K562 treated with DMSO at 1 percent for 24 hours (cell line): ENCODE measurements around the gene SENP7. TPM values are rescaled to one million over a fixed set of nuclear protein-coding genes. Genes with fewer than 3 reads are reported as not detected.

ENCODE experiments used
- total RNA-seq: library from RNA; unstranded; fragments of 300-600 nt; gene quantifications from 2 replicates; pipeline ENCODE4 v1.2.3, GENCODE V29; 2022; ENCODE audit warnings: low read depth; ENCODE audit not compliant: insufficient read depth

The SENP7 gene
- total RNA-seq, result 3.6 and 6.2 TPM in 2 replicates

GRCh38 chr3:101512646-101513418 is at the start of gene SENP7:
Gene SENP7 (minus strand): TSS chr3:101513212. CDS start chr3:101513130, 82 bp downstream.

GRCh38 chr3:101561630-101562328 is 48.8 kb upstream of the SENP7 start, which contains the start of gene TRMT10C:
Gene TRMT10C (plus strand): TSS chr3:101561868. CDS start chr3:101564782, 2,914 bp downstream.

GRCh38 chr3:101320475-101320874 is 192.5 kb downstream of the SENP7 start, which contains the start of gene IMPG2:
Gene IMPG2 (minus strand): TSS chr3:101320575. CDS start chr3:101320372, 203 bp downstream.

Other genes with a start within 250 kb of the SENP7 start
- gene IMPG2, start 192.6 kb downstream of the SENP7 start, total RNA-seq, result 0.13 and 0.15 TPM in 2 replicates
- gene TRMT10C, start 48.7 kb upstream of the SENP7 start, total RNA-seq, result 11.0 and 14.1 TPM in 2 replicates
- gene PCNP, start 61.0 kb upstream of the SENP7 start, total RNA-seq, result 33.3 and 45.0 TPM in 2 replicates
- gene ZBTB11, start 163.9 kb upstream of the SENP7 start, total RNA-seq, result 11.9 and 13.0 TPM in 2 replicates
- 1,678 and 1,879 TPM in 2 replicates for gene RPL24, start 173.5 kb upstream of the SENP7 start, total RNA-seq
- gene CEP97, start 211.4 kb upstream of the SENP7 start, total RNA-seq, result 3.1 and 3.4 TPM in 2 replicates